ENCODE measurements around the gene ERCC5.

DNA sequence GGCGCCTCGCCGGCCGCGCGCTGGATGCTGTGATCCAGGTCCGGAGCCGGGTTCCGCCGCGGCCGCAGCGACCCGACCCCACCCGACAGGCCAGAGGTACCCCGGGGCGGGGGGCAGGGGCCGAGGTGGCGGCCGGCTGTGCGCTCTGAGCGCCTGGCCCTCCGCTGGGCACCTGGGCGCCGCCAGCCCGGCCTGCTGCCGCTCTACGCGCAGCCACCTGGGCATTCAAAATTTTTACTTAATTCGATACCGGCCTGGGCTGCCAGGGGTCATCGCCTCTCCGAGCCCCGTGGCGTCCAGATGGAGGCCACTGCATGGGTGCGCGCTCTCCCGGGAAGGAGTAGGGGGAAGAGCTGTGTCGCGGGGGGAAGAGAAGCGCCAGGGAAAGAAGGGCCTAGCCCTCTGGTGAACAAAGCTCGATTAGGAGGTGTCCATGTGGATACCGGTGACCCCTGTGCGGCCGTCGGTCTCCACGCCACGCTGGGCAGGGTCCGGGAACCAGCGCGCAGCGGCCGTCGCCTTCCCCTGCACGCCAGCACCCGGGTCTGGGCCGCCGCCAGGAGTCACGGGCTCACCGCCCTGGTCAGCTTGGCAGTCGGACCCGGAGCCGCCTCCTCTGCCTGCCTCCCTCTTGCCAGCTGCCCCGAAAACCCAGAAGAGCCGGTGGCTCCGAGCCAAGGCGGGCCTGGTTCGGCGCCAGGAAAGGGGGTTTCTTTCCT lies 46.2 kb upstream of the ERCC5 start:
- TF ChIP-seq EZH2 (IDR thresholded peaks at IDR 0.05; ENCODE audit: insufficient read depth, poor library complexity, severe bottlenecking) (no peak), EZH2phosphoT487 (IDR thresholded peaks at IDR 0.05; ENCODE audit: insufficient read depth, low read depth) (no peak)

Measured in GM23248 (cell line).